Tibial artery (tissue), 4 donors: ENCODE measurements around the gene CLSTN1.
A peak's percentile ranks its signal among the peaks of the same experiment; 100 is the strongest.

ENCODE experiments used
- DNase-seq, 2 donors: peaks; one replicate each; pipeline ENCODE4 v3.0.0-alpha.2; 2019
- H3K27ac ChIP-seq, 2 donors: fragments of 200-600 bp; sonication (generic) in 1 of 2; 1 replicate in 1 of 2; 2 replicates in 1 of 2; pipeline ENCODE4 v1.5.1; 2018 to 2019; ENCODE audit warnings: mild to moderate bottlenecking in 1 of 2
- H3K27me3 ChIP-seq, 2 donors: fragments of 200-600 bp; sonication (generic) in 1 of 2; one replicate each; pipeline versions ENCODE4 v1.5.1 to v1.6.0; 2016 to 2019
- H3K36me3 ChIP-seq, 3 donors: fragments of 200-600 bp; sonication (generic) in 2 of 3; one replicate each; pipeline ENCODE4 v1.5.1; 2016 to 2019; ENCODE audit warnings: mild to moderate bottlenecking in 2 of 3
- H3K4me1 ChIP-seq, 4 donors: fragments of 200-600 bp; sonication (generic) in 2 of 4; 1 replicate in 3 of 4; 2 replicates in 1 of 4; pipeline ENCODE4 v1.5.1; 2016 to 2019
- H3K4me3 ChIP-seq, 2 donors: fragments of 200-600 bp; sonication (generic) in 1 of 2; 1 replicate in 1 of 2; 2 replicates in 1 of 2; pipeline ENCODE4 v1.5.1; 2018 to 2019; ENCODE audit warnings: mild to moderate bottlenecking in 2 of 2
- H3K9me3 ChIP-seq, 3 donors: fragments of 200-600 bp; sonication (generic) in 1 of 3; one replicate each; pipeline ENCODE4 v1.5.1; 2016 to 2019
- CTCF ChIP-seq, 2 experiments: fragments of 200-600 bp in 1 of 2; fragments of 450-650 bp in 1 of 2; IDR thresholded peaks; one replicate each; pipeline ENCODE4 v1.5.1; 2017 to 2019; ENCODE audit warnings: antibody characterized with exemption in 2 of 2, mild to moderate bottlenecking in 1 of 2, moderate library complexity in 1 of 2
- intact Hi-C: fragments of 100-400 bp; cut with DNase I; formaldehyde crosslinking; loops from one replicate; pipeline ENCODE4 v1.15.0; 2023; ENCODE audit warnings: low total_unique reads

CLSTN1 gene

GRCh38 chr1:9835758-9836631, 12.2 kb upstream of the CLSTN1 start:
- no peak overlapping the region for H3K4me3 ChIP-seq
- peak in 1 of 2 donors; percentile 60 for DNase-seq

GRCh38 chr1:9835404-9835757, 11.6 kb upstream of the CLSTN1 start:
- Histone ChIP-seq H3K4me3 (no peak overlapping the region), H3K4me1 (peaks cover 0 to 12% (median 0%) of the 10 kb centered on the region in 4 donors), H3K27me3 (no peaks in the 10 kb centered on the region), H3K27ac (no peak overlapping the region), H3K36me3 (no peaks in the 10 kb centered on the region), H3K9me3 (no peaks in the 10 kb centered on the region)
- no peak for DNase-seq
- intact Hi-C loops: no loop called here
- no peak for TF ChIP-seq CTCF (IDR thresholded peaks at IDR 0.05)

More at GRCh38 chr1:9835758-9836631, 12.2 kb upstream of the CLSTN1 start:
- TF ChIP-seq CTCF (IDR thresholded peaks at IDR 0.05): no peak
- Histone ChIP-seq H3K27ac (no peak overlapping the region), H3K4me1 (peaks cover 0 to 12% (median 0%) of the 10 kb centered on the region in 4 donors), H3K36me3 (no peaks in the 10 kb centered on the region), H3K27me3 (no peaks in the 10 kb centered on the region), H3K9me3 (no peaks in the 10 kb centered on the region)
- intact Hi-C loops: no loop called here

- TF ChIP-seq CTCF (IDR thresholded peaks at IDR 0.05): no peak
- no peak overlapping the region for H3K27ac ChIP-seq
- peaks cover 0 to 12% (median 0%) of the 10 kb centered on the region in 4 donors for H3K4me1 ChIP-seq
- H3K4me3 ChIP-seq: no peak overlapping the region
- H3K27me3 ChIP-seq: no peaks in the 10 kb centered on the region
- intact Hi-C loops: no loop called here
- peak in 1 of 2 donors; percentile 16 for DNase-seq
- H3K36me3 ChIP-seq: no peaks in the 10 kb centered on the region
- no peaks in the 10 kb centered on the region for H3K9me3 ChIP-seq
Observed at GRCh38 chr1:9833632-9834031, 9.9 kb upstream of the CLSTN1 start.

- no peak for DNase-seq
- no peaks in the 10 kb centered on the region for H3K36me3 ChIP-seq
- H3K27me3 ChIP-seq: no peaks in the 10 kb centered on the region
- no peak overlapping the region for H3K27ac ChIP-seq
- peaks cover 7 to 22% (median 15%) of the 10 kb centered on the region in 4 donors for H3K4me1 ChIP-seq
- no peaks in the 10 kb centered on the region for H3K9me3 ChIP-seq
- intact Hi-C loops: no loop called here
- no peak overlapping the region for H3K4me3 ChIP-seq
- TF ChIP-seq CTCF (IDR thresholded peaks at IDR 0.05): no peak
Observed at GRCh38 chr1:9827558-9828185, 3.9 kb upstream of the CLSTN1 start.

- Histone ChIP-seq H3K4me3 (no peak overlapping the region), H3K27me3 (no peaks in the 10 kb centered on the region), H3K27ac (no peak overlapping the region), H3K36me3 (no peaks in the 10 kb centered on the region), H3K4me1 (peaks cover 7 to 30% (median 20%) of the 10 kb centered on the region in 4 donors), H3K9me3 (no peaks in the 10 kb centered on the region)
- TF ChIP-seq CTCF (IDR thresholded peaks at IDR 0.05): no peak
- no peak for DNase-seq
- intact Hi-C loops: no loop called here
Observed at GRCh38 chr1:9826616-9827015, 2.9 kb upstream of the CLSTN1 start.
